NCI-H1092 (cell line): ENCODE data around the gene LUC7L.
"Not testable (repeated sequence)": the region's sequence is repeated elsewhere in the genome, so short reads cannot be mapped to it uniquely, and the experiment has no call there.

Experiments used
- DNase-seq: peaks from one replicate; lab custom pipeline; 2025; lab: John Stamatoyannopoulos, UW

Gene LUC7L

DNA sequence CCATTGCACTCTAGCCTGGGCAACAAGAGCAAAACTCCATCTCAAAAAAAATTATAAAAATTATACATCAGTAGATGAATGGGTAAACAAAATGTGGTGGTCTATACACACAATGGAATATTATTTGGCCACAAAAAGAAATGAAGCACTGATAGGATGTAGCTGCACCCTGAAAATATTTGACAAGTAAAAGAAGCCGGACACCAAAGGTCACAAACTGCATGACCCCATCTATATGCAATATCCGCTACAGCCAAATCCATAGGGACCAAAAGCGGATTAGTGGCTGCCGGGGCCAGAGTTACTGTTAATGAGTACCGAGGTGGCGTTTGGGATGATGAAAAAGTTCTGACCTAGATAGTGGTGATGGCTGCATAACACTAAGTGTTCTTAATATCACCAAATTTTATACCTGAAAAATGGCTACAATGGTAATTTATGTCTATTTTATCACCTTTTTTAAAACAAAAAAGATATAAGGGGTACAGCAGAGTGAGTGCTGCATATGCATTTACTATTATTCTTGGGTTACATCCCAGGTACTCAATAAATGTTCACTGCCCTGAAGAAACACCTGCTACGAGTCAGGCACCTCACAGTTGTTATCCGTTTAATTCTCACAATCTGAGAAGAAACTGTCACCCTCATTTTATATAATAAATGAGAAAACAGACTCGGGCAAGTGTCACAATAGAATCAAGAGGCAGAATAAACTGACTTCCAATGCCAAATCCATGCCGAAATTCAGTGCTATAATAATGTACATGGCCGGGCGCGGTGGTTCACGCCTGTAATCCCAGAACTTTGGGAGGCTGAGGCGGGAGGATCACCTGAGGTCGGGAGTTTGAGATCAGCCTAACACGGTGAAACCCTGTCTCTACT lies 49.8 kb downstream of the LUC7L start:
- no peak for DNase-seq

DNA sequence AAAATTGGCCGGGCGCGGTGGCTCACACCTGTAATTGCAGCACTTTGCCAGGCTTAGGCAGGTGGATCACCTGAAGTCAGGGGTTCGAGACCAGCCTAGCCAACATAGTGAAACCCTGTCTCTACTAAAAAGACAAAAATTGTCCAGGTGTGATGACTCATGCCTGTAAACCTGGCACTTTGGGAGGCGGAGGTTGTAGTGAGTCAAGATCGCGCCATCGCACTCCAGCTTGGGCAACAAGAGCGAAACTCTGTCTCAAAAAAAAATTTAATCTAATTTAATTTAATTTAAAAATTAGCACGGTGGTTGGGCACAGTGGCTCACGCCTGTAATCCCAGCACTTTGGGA lies 50.6 kb downstream of the LUC7L start:
- DNase-seq, result no peak

DNA sequence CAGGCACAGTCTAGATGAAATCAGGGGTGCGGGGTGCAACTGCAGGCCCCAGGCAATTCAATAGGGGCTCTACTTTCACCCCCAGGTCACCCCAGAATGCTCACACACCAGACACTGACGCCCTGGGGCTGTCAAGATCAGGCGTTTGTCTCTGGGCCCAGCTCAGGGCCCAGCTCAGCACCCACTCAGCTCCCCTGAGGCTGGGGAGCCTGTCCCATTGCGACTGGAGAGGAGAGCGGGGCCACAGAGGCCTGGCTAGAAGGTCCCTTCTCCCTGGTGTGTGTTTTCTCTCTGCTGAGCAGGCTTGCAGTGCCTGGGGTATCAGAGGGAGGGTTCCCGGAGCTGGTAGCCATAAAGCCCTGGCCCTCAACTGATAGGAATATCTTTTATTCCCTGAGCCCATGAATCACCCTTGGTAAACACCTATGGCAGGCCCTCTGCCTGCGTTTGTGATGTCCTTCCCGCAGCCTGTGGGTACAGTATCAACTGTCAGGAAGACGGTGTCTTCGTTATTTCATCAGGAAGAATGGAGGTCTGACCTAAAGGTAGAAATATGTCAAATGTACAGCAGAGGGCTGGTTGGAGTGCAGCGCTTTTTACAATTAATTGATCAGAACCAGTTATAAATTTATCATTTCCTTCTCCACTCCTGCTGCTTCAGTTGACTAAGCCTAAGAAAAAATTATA lies 51.1 kb downstream of the LUC7L start:
- DNase-seq, result no peak

DNA sequence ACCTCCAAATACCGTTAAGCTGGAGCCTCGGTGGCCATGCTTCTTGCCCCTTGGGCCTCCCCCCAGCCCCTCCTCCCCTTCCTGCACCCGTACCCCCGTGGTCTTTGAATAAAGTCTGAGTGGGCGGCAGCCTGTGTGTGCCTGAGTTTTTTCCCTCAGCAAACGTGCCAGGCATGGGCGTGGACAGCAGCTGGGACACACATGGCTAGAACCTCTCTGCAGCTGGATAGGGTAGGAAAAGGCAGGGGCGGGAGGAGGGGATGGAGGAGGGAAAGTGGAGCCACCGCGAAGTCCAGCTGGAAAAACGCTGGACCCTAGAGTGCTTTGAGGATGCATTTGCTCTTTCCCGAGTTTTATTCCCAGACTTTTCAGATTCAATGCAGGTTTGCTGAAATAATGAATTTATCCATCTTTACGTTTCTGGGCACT lies 51.8 kb downstream of the LUC7L start:
- DNase-seq, result no peak

DNA sequence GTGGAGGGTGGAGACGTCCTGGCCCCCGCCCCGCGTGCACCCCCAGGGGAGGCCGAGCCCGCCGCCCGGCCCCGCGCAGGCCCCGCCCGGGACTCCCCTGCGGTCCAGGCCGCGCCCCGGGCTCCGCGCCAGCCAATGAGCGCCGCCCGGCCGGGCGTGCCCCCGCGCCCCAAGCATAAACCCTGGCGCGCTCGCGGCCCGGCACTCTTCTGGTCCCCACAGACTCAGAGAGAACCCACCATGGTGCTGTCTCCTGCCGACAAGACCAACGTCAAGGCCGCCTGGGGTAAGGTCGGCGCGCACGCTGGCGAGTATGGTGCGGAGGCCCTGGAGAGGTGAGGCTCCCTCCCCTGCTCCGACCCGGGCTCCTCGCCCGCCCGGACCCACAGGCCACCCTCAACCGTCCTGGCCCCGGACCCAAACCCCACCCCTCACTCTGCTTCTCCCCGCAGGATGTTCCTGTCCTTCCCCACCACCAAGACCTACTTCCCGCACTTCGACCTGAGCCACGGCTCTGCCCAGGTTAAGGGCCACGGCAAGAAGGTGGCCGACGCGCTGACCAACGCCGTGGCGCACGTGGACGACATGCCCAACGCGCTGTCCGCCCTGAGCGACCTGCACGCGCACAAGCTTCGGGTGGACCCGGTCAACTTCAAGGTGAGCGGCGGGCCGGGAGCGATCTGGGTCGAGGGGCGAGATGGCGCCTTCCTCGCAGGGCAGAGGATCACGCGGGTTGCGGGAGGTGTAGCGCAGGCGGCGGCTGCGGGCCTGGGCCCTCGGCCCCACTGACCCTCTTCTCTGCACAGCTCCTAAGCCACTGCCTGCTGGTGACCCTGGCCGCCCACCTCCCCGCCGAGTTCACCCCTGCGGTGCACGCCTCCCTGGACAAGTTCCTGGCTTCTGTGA lies 52.5 kb downstream of the LUC7L start, which contains the start of gene HBA1:
Gene HBA1 (plus strand): TSS at position 204 of the 906 bp plus-strand sequence. CDS start 37 bp downstream, at position 241.
- DNase-seq, result not testable (repeated sequence)

DNA sequence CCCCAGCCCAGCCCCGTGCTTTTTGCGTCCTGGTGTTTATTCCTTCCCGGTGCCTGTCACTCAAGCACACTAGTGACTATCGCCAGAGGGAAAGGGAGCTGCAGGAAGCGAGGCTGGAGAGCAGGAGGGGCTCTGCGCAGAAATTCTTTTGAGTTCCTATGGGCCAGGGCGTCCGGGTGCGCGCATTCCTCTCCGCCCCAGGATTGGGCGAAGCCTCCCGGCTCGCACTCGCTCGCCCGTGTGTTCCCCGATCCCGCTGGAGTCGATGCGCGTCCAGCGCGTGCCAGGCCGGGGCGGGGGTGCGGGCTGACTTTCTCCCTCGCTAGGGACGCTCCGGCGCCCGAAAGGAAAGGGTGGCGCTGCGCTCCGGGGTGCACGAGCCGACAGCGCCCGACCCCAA lies 53.2 kb downstream of the LUC7L start:
- not testable (repeated sequence) for DNase-seq

DNA sequence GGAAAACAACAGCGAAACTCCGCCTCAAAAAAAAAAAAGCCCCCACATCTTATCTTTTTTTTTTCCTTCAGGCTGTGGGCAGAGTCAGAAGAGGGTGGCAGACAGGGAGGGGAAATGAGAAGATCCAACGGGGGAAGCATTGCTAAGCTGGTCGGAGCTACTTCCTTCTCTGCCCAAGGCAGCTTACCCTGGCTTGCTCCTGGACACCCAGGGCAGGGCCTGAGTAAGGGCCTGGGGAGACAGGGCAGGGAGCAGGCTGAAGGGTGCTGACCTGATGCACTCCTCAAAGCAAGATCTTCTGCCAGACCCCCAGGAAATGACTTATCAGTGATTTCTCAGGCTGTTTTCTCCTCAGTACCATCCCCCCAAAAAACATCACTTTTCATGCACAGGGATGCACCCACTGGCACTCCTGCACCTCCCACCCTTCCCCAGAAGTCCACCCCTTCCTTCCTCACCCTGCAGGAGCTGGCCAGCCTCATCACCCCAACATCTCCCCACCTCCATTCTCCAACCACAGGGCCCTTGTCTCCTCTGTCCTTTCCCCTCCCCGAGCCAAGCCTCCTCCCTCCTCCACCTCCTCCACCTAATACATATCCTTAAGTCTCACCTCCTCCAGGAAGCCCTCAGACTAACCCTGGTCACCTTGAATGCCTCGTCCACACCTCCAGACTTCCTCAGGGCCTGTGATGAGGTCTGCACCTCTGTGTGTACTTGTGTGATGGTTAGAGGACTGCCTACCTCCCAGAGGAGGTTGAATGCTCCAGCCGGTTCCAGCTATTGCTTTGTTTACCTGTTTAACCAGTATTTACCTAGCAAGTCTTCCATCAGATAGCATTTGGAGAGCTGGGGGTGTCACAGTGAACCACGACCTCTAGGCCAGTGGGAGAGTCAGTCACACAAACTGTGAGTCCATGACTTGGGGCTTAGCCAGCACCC lies 54.0 kb downstream of the LUC7L start:
- DNase-seq, result no peak

DNA sequence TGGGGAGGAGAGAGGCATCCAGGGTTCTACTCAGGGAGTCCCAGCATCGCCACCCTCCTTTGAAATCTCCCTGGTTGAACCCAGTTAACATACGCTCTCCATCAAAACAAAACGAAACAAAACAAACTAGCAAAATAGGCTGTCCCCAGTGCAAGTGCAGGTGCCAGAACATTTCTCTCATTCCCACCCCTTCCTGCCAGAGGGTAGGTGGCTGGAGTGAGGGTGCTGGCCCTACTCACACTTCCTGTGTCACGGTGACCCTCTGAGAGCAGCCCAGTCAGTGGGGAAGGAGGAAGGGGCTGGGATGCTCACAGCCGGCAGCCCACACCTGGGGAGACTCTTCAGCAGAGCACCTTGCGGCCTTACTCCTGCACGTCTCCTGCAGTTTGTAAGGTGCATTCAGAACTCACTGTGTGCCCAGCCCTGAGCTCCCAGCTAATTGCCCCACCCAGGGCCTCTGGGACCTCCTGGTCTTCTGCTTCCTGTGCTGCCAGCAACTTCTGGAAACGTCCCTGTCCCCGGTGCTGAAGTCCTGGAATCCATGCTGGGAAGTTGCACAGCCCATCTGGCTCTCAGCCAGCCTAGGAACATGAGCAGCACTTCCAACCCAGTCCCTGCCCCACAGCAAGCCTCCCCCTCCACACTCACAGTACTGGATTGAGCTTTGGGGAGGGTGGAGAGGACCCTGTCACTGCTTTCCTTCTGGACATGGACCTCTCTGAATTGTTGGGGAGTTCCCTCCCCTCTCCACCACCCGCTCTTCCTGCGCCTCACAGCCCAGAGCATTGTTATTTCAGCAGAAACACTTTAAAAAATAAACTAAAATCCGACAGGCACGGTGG lies 55.1 kb downstream of the LUC7L start:
- not testable (repeated sequence) for DNase-seq

DNA sequence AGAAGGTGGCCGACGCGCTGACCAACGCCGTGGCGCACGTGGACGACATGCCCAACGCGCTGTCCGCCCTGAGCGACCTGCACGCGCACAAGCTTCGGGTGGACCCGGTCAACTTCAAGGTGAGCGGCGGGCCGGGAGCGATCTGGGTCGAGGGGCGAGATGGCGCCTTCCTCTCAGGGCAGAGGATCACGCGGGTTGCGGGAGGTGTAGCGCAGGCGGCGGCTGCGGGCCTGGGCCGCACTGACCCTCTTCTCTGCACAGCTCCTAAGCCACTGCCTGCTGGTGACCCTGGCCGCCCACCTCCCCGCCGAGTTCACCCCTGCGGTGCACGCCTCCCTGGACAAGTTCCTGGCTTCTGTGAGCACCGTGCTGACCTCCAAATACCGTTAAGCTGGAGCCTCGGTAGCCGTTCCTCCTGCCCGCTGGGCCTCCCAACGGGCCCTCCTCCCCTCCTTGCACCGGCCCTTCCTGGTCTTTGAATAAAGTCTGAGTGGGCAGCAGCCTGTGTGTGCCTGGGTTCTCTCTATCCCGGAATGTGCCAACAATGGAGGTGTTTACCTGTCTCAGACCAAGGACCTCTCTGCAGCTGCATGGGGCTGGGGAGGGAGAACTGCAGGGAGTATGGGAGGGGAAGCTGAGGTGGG lies 55.9 kb downstream of the LUC7L start:
- DNase-seq, result not testable (repeated sequence)

DNA sequence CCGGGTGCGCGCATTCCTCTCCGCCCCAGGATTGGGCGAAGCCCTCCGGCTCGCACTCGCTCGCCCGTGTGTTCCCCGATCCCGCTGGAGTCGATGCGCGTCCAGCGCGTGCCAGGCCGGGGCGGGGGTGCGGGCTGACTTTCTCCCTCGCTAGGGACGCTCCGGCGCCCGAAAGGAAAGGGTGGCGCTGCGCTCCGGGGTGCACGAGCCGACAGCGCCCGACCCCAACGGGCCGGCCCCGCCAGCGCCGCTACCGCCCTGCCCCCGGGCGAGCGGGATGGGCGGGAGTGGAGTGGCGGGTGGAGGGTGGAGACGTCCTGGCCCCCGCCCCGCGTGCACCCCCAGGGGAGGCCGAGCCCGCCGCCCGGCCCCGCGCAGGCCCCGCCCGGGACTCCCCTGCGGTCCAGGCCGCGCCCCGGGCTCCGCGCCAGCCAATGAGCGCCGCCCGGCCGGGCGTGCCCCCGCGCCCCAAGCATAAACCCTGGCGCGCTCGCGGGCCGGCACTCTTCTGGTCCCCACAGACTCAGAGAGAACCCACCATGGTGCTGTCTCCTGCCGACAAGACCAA lies 56.8 kb downstream of the LUC7L start, which contains the start of gene HBA2:
Gene HBA2 (plus strand): TSS at position 503 of the 568 bp plus-strand sequence. CDS start 37 bp downstream, at position 540.
- not testable (repeated sequence) for DNase-seq

DNA sequence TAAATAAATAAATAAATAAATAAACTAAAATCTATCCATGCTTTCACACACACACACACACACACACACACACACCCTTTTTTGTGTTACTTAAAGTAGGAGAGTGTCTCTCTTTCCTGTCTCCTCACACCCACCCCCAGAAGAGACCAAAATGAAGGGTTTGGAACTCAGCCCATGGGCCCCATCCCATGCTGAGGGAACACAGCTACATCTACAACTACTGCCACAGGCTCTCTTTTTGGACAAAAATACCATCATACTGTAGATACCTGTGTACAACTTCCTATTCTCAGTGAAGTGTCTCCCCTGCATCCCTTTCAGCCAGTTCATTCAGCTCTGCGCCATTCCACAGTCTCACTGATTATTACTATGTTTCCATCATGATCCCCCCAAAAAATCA lies 58.5 kb downstream of the LUC7L start:
- no peak for DNase-seq

DNA sequence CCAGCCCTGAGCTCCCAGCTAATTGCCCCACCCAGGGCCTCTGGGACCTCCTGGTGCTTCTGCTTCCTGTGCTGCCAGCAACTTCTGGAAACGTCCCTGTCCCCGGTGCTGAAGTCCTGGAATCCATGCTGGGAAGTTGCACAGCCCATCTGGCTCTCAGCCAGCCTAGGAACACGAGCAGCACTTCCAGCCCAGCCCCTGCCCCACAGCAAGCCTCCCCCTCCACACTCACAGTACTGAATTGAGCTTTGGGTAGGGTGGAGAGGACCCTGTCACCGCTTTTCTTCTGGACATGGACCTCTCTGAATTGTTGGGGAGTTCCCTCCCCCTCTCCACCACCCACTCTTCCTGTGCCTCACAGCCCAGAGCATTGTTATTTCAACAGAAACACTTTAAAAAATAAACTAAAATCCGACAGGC lies 59.2 kb downstream of the LUC7L start:
- DNase-seq, result not testable (repeated sequence)

DNA sequence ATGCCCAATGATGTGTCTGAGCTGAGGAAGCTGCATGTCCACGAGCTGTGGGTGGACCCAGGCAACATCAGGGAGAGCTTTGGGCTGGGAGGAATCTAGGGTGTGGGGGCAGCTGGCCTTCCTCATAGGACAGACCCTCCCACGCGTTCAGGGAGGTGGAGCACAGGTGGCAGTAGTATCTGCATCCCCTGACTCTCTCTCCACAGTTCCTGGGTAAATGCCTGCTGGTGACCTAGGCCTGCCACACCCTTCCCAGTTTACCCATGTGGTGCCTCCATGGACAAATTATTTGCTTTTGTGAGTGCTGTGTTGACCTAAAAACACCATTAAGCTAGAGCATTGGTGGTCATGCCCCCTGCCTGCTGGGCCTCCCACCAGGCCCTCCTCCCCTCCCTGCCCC lies 60.2 kb downstream of the LUC7L start:
- DNase-seq, result no peak

DNA sequence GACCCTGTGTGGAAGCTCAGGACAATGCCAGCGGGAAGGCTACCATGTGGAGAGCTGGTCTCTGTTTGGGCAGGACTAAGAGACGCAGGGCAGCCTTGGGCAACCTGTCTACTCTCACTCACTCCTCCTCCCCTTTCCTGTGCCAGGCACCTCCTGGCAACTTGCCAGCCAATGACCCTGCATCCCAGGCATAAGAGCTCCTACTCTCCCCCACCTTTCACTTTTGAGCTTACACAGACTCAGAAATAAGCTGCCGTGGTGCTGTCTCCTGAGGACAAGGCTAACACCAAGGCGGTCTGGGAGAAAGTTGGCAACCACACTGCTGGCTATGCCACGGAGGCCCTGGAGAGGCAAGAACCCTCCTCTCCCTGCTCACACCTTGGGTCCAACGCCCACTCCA lies 60.8 kb downstream of the LUC7L start:
- DNase-seq, result no peak

DNA sequence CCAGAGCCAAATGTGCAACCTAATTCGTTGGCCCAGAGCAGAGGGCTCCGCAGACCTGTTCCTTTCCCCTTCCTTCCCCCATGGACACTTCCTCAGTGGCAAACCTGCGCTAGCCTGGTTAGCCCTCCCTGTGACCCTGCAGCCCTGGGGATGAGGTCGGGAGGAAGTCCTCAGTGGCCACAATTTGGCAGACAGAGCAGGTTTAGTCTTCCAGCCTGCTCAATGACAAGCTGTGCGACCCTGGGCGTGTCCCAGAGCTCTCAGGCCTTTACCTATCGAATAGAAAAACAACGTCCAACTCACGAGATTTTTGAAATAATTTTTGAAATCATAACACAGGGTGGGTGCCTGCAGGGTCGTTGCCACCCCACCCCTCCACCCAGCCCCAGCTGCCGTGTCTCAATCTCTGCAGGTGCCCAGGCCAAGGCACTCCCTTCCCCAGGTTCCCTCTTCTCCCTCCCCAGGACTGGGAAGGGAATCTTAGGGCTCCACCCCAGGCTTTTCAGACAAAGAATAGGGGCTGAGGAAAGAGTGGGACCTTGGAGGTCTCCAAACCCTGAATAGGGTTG lies 62.0 kb downstream of the LUC7L start:
- DNase-seq, result no peak

DNA sequence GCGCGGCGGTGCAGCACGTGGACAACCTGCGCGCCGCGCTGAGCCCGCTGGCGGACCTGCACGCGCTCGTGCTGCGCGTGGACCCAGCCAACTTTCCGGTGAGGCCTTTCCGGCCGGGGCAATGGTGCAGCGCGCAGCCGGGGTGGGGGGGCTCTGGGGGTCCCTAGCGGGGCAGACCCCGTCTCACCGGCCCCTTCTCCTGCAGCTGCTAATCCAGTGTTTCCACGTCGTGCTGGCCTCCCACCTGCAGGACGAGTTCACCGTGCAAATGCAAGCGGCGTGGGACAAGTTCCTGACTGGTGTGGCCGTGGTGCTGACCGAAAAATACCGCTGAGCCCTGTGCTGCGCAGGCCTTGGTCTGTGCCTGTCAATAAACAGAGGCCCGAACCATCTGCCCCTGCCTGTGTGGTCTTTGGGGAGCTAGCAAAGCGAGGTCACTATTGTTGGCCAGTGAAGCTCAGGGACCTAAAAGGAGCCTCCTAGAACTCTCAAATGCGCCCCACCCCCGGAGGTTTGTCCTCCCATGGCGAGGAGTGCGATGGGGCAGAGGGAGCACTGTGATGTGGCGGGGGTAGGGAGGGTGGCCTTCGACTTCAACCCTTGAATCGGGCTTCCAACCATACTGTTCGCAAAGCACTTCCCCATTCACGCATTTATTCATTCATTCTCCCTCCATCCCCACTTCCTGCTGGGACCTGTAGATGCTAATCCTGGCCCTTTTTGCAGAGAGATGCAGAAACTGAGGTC lies 62.7 kb downstream of the LUC7L start:
- DNase-seq, result no peak

DNA sequence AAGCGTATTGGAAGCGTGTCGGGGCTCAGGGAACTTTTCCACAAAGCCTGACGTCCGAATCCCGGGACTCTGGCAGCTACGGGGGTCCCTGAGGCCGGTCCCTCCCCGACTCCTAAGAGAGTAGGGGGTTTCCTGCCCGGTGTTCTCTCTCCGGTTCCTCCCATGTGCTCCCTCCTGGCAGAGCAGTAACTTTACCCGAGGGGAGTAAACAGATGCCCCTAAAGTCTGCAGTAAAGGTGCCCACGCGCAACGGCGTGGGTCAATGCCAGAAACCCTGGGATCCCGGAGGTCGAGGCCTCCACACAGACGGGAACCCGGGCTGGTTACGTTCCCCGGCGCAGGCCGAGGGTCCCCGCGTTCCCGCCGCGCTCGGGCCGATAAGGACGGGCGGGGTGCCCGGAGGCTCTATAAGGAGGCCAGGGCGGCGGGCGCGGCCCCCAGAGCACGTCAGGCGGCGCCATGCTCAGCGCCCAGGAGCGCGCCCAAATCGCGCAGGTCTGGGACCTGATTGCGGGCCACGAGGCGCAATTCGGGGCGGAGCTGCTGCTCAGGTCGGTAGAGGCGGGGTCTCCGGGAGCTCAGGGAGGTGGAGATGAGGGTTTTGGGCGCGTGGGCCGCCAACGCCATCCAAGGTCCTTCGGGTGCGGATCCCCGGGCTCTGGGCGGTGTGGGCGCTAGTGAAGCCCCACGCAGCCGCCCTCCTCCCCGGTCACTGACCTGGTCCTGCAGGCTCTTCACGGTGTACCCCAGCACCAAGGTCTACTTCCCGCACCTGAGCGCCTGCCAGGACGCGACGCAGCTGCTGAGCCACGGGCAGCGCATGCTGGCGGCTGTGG lies 63.5 kb downstream of the LUC7L start, which contains the start of gene HBM:
Gene HBM (plus strand): TSS at position 440 of the 836 bp plus-strand sequence. CDS start 20 bp downstream, at position 460.
- no peak for DNase-seq
